GM23248 (cell line): ENCODE data around the gene MAF. TPM values are rescaled to one million over a fixed set of nuclear protein-coding genes. Genes with fewer than 3 reads are reported as not detected.

Source experiments
- DNase-seq: peaks from one replicate; pipeline ENCODE4 v3.0.0-alpha.2; 2015
- H2AFZ ChIP-seq: fragments of 200-600 bp; sonication (generic); 2 replicates; pipeline ENCODE4 v1.6.1; 2016; ENCODE audit warnings: antibody characterized with exemption
- H3F3A ChIP-seq: fragments of 200-600 bp; sonication (generic); 2 replicates; pipeline ENCODE4 v1.6.1; 2016; ENCODE audit warnings: mild to moderate bottlenecking, antibody characterized with exemption, mixed run types; ENCODE audit not compliant: insufficient read depth
- H3K27ac ChIP-seq: fragments of 200-600 bp; sonication (generic); 2 replicates; pipeline ENCODE4 v1.5.1; 2016; ENCODE audit warnings: mild to moderate bottlenecking
- H3K27me3 ChIP-seq: fragments of 200-600 bp; sonication (generic); replicated peaks from 2 replicates; pipeline ENCODE4 v1.6.1; 2016; ENCODE audit warnings: mild to moderate bottlenecking; ENCODE audit not compliant: insufficient read depth
- H3K36me3 ChIP-seq: fragments of 200-600 bp; sonication (generic); 2 replicates; pipeline ENCODE4 v1.6.1; 2016; ENCODE audit warnings: low read depth, mild to moderate bottlenecking
- H3K4me1 ChIP-seq: fragments of 200-600 bp; sonication (generic); 2 replicates; pipeline ENCODE4 v1.6.1; 2016; ENCODE audit warnings: mild to moderate bottlenecking; ENCODE audit not compliant: insufficient read depth
- H3K4me2 ChIP-seq: fragments of 200-600 bp; sonication (generic); one replicate; pipeline ENCODE4 v1.6.1; 2016; ENCODE audit warnings: mild to moderate bottlenecking; ENCODE audit not compliant: unreplicated experiment
- H3K4me3 ChIP-seq: fragments of 200-600 bp; sonication (generic); 2 replicates; pipeline ENCODE4 v1.5.1; 2016; ENCODE audit warnings: mild to moderate bottlenecking
- H3K79me2 ChIP-seq: fragments of 200-600 bp; sonication (generic); 2 replicates; pipeline ENCODE4 v1.6.1; 2016; ENCODE audit warnings: mild to moderate bottlenecking; ENCODE audit not compliant: insufficient read depth
- H3K9ac ChIP-seq: fragments of 200-600 bp; sonication (generic); 2 replicates; pipeline ENCODE4 v1.6.1; 2016; ENCODE audit warnings: mild to moderate bottlenecking
- H3K9me2 ChIP-seq: fragments of 200-600 bp; sonication (generic); 2 replicates; pipeline ENCODE4 v1.6.1; 2016; ENCODE audit warnings: mixed run types, mild to moderate bottlenecking, moderate library complexity; ENCODE audit not compliant: insufficient read depth
- H3K9me3 ChIP-seq: fragments of 200-600 bp; sonication (generic); one replicate; pipeline ENCODE4 v1.6.1; 2017; ENCODE audit warnings: low read depth
- H4K20me1 ChIP-seq: fragments of 200-600 bp; sonication (generic); 2 replicates; pipeline ENCODE4 v1.6.0; 2016; ENCODE audit not compliant: insufficient read depth
- EZH2 ChIP-seq: fragments of 200-600 bp; sonication (generic); IDR thresholded peaks from 2 replicates; pipeline ENCODE4 v1.6.1; 2018; ENCODE audit warnings: antibody characterized with exemption, mild to moderate bottlenecking; ENCODE audit not compliant: insufficient read depth, poor library complexity, severe bottlenecking
- EZH2phosphoT487 ChIP-seq: fragments of 200-600 bp; sonication (generic); IDR thresholded peaks from 2 replicates; pipeline ENCODE4 v1.6.1; 2018; ENCODE audit warnings: antibody characterized with exemption, moderate library complexity, mild to moderate bottlenecking, low read depth; ENCODE audit not compliant: insufficient read depth
- WGBS, 2 experiments: methylation state at CpG; one replicate each; pipeline ENCODE4 v1.1.6; 2015 to 2017; ENCODE audit warnings: low lambda C conversion rate in 2 of 2, low coverage in 1 of 2; ENCODE audit errors: missing lambda C conversion rate in 2 of 2; 5-methylcytosine and 5-hydroxymethylcytosine counted together
- in situ Hi-C: fragments of 300-500 bp; cut with MboI; formaldehyde crosslinking; loops from 2 replicates; pipeline ENCODE4 v1.15.0; 2020
- polyA plus RNA-seq: library from polyadenylated mRNA; unstranded; fragments of >200 nt; fragmentation: Nextera tagmentation; extraction: Ambion mirVana; gene quantifications from 2 replicates; pipeline ENCODE4 v1.2.1, GENCODE V29; 2016
- total RNA-seq: library from RNA; depleted of rRNA; stranded (reverse); fragments of >200 nt; shearing (Covaris generic); gene quantifications from 2 replicates; pipeline ENCODE4 v1.2.3, GENCODE V29; 2014

Gene MAF
- total and polyA plus RNA-seq, 2 experiments from 2014 or later: 0.22 TPM; not detected in 1

- Histone ChIP-seq H3K27ac (no peak overlapping the region), H3F3A (no peaks in the 10 kb centered on the region), H3K27me3 (peaks cover 67% of the 10 kb centered on the region), H3K36me3 (no peaks in the 10 kb centered on the region), H3K4me3 (no peak overlapping the region), H2AFZ (no peak overlapping the region), H3K9me2 (no peaks in the 10 kb centered on the region), H3K4me2 (no peak overlapping the region), H3K9ac (no peak overlapping the region), H4K20me1 (no peaks in the 10 kb centered on the region), H3K9me3 (no peaks in the 10 kb centered on the region), H3K4me1 (no peaks in the 10 kb centered on the region), H3K79me2 (no peaks in the 10 kb centered on the region)
- TF ChIP-seq EZH2: no peak
- TF ChIP-seq EZH2phosphoT487: no peak
- in situ Hi-C loops: no loop called here
- 5 to 8% methylated on average over 7 of the region's 7 CpGs for WGBS, 2 experiments
- DNase-seq: no peak
Measured at GRCh38 chr16:79593074-79593531, 7.4 kb downstream of the MAF start.

- no peak overlapping the region for H3K9ac ChIP-seq
- peaks cover 58% of the 10 kb centered on the region for H3K27me3 ChIP-seq
- H3K79me2 ChIP-seq: no peaks in the 10 kb centered on the region
- in situ Hi-C loops: no loop called here
- H3K4me2 ChIP-seq: no peak overlapping the region
- H4K20me1 ChIP-seq: no peaks in the 10 kb centered on the region
- H3K9me3 ChIP-seq: no peaks in the 10 kb centered on the region
- no peak for DNase-seq
- TF ChIP-seq EZH2phosphoT487: no peak
- no peak for TF ChIP-seq EZH2
- no peak overlapping the region for H3K27ac ChIP-seq
- H3K36me3 ChIP-seq: no peaks in the 10 kb centered on the region
- no peak overlapping the region for H3K4me3 ChIP-seq
- H3F3A ChIP-seq: no peaks in the 10 kb centered on the region
- H2AFZ ChIP-seq: no peak overlapping the region
- 31 to 35% methylated on average over 4 of the region's 4 CpGs for WGBS, 2 experiments
- H3K9me2 ChIP-seq: no peaks in the 10 kb centered on the region
- no peaks in the 10 kb centered on the region for H3K4me1 ChIP-seq
Measured at GRCh38 chr16:79592186-79592585, 8.4 kb downstream of the MAF start.

GRCh38 chr16:79589601-79590102, 10.9 kb downstream of the MAF start:
- Histone ChIP-seq H3K4me3 (no peak overlapping the region), H2AFZ (no peak overlapping the region), H3K9ac (no peak overlapping the region), H3K27me3 (peaks cover 37% of the 10 kb centered on the region), H3F3A (no peaks in the 10 kb centered on the region), H3K79me2 (no peaks in the 10 kb centered on the region), H3K36me3 (no peaks in the 10 kb centered on the region), H3K27ac (no peak overlapping the region), H3K9me3 (no peaks in the 10 kb centered on the region), H3K9me2 (no peaks in the 10 kb centered on the region), H3K4me2 (no peak overlapping the region), H3K4me1 (no peaks in the 10 kb centered on the region), H4K20me1 (no peaks in the 10 kb centered on the region)
- WGBS, 2 experiments: 4 to 5% methylated on average over 38 to 43 of the region's 43 CpGs
- no peak for TF ChIP-seq EZH2phosphoT487
- no peak for TF ChIP-seq EZH2
- DNase-seq: no peak
- in situ Hi-C loops: no loop called here

GRCh38 chr16:79587897-79588296, 12.6 kb downstream of the MAF start:
- no peak overlapping the region for H3K4me2 ChIP-seq

More at GRCh38 chr16:79587897-79588296, 12.6 kb downstream of the MAF start:
- Histone ChIP-seq H3K27me3 (peaks cover 21% of the 10 kb centered on the region), H3K27ac (no peak overlapping the region), H3K4me1 (no peaks in the 10 kb centered on the region), H3K4me3 (no peak overlapping the region), H3K9me3 (no peaks in the 10 kb centered on the region), H3F3A (no peaks in the 10 kb centered on the region), H4K20me1 (no peaks in the 10 kb centered on the region), H2AFZ (no peak overlapping the region), H3K79me2 (no peaks in the 10 kb centered on the region), H3K36me3 (no peaks in the 10 kb centered on the region), H3K9ac (no peak overlapping the region), H3K9me2 (no peaks in the 10 kb centered on the region)
- no peak for DNase-seq
- no peak for TF ChIP-seq EZH2
- no peak for TF ChIP-seq EZH2phosphoT487
- in situ Hi-C loops: no loop called here
- whole genome bisulfite sequencing, 2 experiments: 61 to 63% methylated on average over 9 of the region's 9 CpGs
